HG03095 (cell line): ENCODE data around the gene NCAM2.
"Not testable (repeated sequence)": the region's sequence is repeated elsewhere in the genome, so short reads cannot be mapped to it uniquely, and the experiment has no call there.

Experiments
- ATAC-seq: cut with Tn5 transposase; IDR thresholded peaks from one replicate; pipeline ENCODE4 v1.9.1; 2021; ENCODE audit warnings: moderate library complexity; ENCODE audit not compliant: unreplicated experiment

Gene NCAM2

GRCh38 chr21:21101911-21102310, 103.7 kb downstream of the NCAM2 start:
- no peak for ATAC-seq

DNA sequence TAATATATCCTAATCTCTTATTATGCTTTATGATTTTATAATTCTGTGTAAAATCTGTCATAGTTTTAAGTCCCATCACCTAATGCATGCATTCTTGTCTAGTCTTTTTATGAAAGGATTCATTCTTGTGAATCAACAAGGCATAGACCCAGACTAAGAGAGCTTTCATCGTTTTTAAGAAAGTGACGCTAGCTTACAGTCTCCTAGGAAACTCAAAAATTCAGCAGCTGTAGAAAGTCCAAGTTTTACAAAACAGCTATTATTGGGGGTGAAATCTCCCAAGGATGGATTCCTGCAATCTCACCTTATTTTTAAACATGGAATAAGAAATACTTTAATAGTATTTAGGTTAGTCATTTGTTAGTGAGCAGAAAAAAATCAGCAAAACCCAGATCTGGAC, 104.7 kb downstream of the NCAM2 start:
- ATAC-seq = no peak

DNA sequence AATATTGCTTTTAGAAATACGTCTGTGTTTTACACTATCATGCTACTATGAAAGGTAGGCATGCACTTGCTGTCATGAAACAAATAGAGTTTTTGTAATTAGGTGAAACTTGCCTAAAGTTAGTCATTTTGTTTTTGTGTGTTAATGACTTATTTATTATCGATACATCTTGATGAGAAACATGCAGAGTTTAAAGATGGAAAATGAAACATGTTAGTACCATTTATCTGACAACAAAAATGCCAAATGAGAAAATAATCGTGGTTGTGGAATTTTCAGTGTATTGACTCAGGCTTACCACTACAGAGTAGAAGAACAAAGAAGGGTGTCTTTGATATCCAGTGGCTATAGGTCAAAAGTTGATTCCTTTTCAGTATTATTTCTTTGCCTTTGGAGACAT, 105.5 kb downstream of the NCAM2 start:
- ATAC-seq = no peak

DNA sequence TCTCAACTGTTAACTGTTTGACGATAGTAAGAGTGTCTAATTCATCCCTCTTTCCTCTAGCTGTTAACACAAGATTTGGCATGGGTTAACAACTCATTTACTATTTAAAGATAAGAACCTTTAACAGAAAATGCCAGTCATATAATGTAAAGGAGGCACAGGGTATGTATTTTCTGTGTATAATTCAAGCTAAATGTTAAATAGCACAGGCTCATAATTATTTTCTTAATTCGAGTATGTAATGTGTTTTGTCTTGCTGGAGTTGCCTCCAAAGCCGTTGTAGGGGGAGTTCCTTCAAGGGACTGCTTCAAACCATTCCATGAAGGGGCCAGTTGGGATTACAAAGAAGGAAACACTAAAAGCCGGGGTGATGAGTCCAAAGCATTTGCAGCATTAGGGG, 111.5 kb downstream of the NCAM2 start:
- no peak for ATAC-seq

DNA sequence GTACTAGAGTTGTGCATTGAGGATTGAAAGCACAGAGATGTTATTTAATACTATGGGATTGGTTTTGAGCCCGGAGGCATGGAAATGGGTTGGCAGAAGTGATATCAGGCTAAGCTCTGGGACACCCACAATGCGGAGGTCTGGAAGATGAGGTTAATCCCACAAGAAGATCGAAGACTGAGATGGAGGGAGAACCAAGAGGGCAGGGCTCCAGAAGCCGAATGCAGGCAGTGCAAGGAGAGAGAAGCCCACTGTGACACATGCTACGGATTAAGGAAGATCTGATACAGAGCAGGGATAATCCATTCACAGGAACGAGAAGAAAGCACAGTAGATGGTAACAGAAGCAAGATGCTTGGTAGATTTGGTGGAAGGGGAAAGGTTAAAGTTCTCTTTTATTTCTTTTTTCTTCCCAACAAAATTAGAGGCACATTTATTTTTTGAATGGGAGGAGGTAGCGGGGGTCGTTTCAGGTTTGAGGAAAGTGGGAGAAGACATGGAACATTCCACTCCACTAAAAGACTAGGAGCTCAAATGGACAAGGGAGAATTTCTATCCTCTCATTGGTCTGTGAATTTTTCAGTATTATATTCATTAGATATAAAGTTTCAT, 113.2 kb downstream of the NCAM2 start:
- ATAC-seq = no peak

DNA sequence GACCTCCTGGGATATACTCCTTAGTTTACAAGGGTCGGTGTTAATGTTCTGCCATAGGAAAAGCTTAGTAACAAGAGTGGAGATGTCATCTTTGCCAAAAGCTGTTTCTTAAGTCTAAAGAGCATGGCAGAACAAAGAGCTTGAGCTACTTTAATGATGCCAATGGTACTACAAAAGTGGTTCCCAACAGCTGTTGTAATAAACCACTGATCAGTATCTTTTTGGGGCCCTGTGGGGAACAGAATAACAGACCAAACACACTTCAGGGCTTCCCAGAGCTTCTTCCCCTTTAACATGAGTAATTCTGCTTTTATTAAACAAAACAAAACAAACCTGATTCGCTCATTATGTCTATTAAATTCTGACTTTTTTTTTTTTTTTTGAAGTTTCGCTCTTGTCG, 116.3 kb downstream of the NCAM2 start:
- ATAC-seq = no peak

DNA sequence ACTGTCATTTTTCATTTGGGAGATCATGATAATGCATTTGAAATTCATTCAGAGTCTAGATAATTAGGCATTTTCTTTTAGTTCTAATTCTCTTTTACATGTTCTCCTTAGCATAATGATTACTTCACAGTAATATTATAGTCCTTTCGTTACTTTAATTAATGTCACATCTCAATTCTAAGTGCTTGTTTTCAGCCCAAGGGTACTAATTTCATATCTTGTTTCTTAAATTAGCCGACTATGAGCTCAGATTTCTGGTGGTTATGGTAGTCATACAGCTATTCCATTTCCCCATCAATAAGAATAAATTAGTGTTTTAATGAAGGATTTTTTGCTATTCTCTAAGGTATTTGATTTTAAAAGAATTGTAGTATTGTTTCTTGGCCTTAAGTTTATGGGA, 120.9 kb downstream of the NCAM2 start:
- no peak for ATAC-seq

DNA sequence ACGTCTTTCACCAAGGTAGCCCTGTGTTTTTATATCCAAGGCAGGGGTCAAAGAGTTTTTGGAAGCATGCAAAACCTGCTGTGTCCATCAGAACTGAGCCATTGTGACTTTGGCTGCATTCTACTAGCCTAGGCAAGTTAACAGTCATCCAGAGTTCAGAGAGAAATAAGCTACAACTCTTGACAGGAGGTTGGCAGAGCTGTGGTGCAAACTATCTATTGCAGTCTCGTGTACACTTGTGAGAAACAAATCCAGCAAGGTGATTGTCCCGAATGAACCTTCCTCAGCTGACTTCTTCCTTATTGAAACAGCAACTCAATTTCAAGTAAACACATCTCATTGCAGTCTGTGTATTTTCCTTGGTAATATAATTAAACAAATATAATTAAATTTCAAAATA, 124.5 kb downstream of the NCAM2 start:
- ATAC-seq = no peak

- no peak for ATAC-seq
Measured at GRCh38 chr21:21132390-21132789, 134.2 kb downstream of the NCAM2 start.

GRCh38 chr21:21137986-21138385, 139.8 kb downstream of the NCAM2 start:
- no peak for ATAC-seq

DNA sequence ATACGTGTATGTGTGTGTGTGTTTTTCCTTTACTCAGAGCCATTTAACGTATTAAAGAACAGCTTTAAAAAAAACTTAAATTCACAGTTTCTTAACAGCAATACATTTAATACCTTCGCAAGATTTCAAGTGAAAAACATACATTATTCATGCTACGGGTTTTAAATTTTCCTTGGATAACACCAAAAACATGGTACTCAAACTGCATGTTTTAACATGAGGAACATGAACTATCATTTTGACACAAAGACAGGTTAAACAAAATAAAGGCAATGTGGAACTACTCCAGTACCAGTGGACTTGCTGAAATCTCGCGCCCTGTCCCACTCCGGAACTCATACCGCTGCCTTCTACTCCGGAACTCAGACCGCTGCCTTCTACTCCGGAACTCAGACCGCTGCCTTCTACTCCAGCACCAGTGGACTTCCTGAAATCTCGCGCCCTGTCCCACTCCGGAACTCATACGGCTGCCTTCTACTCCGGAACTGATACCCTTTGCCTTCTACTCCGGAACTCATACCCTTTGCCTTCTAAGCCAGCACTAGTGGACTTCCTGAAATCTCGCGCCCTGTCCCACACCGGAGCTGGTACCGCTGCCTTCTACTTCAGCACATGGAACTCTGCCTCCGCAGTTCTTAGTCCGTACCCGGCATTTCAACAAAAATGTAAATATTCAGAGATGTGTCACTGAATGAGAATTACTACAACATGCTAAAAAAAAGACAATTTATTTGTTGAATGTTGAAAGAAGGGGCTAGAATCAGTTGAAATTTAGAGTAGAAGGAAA, 148.6 kb downstream of the NCAM2 start:
- ATAC-seq = no peak

DNA sequence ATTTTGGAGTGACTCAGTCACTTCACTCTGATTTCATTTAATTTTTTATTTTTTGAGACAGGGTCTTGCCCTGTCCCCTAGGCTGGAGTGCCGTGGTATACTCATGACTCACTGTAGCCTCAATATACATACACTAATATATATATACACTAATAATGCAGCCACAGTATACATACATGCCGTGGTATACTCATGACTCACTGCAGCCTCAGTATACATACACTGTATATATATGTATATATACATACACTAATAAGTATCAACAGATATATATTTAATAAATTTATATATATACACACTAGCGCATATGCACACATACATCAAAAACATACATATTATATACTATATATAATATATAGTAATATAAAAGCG, 149.2 kb downstream of the NCAM2 start:
- no peak for ATAC-seq

DNA sequence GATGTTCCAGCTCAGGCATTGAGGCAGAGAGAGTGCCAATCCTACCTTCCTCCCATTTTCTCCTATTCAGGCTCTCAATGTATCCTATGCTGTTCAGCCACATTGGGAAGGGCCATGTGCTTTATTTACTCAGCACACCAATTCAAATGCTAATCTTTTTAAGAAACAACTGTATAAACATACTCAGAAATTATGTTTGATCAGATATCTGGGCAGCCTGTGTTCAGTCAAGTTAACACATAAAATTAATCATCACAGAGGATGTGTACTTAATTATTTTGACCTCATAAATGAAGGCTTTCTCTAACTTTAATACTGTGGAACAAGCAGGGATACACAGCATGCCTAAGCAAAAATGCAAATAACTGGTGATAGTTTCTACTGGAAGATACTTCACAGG, 149.8 kb downstream of the NCAM2 start:
- no peak for ATAC-seq

GRCh38 chr21:21148514-21148913, 150.3 kb downstream of the NCAM2 start:
- ATAC-seq = no peak

GRCh38 chr21:21149445-21149844, 151.2 kb downstream of the NCAM2 start:
- ATAC-seq = not testable (repeated sequence)

DNA sequence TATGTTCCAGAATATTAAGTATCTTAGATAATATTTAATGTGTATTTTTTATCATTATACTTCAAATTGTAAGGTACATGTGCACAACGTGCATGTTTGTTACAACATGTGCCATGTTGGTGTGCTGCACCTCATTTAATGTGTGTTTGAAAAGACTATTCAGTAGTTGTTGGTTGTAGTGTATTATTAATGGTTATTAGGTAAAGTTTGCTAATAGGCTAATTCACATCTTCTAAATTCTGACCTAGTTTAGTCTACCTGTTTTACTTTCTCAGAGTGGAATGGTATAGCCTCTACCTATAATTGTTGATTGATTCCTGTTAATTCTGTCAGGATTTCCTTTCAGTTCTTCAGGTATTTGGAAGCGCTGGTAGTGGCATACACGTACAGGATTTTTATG, 153.0 kb downstream of the NCAM2 start:
- no peak for ATAC-seq

GRCh38 chr21:21156397-21156796, 158.2 kb downstream of the NCAM2 start:
- no peak for ATAC-seq

DNA sequence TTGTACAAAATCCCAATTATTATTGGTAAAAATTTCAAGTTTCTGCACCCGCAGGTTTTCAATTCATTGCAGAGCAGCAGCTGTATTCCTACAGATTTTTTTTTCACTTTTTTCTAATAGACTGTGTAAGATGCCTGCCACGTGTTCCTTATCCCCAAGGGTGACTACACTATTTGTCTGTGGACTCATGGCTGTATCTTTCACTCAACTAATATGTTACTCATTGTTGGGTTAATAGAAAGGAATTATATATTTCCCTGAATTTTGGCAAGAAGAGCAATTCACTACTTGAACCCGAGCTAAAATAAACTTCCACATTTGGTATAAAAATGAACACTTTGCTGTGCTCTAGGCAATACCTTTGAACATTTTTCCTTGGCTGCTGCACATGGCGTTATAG, 158.7 kb downstream of the NCAM2 start:
- no peak for ATAC-seq

GRCh38 chr21:21158376-21158918, 160.2 kb downstream of the NCAM2 start:
- no peak for ATAC-seq

- ATAC-seq = no peak
Measured at GRCh38 chr21:21159253-21159899, 161.2 kb downstream of the NCAM2 start.

DNA sequence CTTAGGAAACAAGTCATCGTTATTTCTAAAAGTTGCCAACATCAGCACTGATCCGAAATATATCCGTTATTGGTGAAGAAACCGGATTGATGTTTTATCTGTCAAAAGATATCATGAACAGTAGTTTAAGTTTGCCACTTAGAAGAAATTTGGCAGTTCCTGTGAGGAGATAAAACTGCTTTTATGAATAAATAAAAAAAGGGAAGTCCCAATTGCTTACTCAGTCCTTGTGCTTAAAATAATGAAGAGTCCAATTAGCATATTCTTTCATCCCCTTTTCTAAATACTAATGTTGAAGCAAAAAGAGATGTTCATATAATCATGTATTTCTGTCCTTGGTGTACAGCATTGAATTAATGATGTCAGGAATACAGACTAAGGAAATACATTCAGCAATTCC, 164.6 kb downstream of the NCAM2 start:
- no peak for ATAC-seq

- ATAC-seq = peak; percentile 66
Measured at GRCh38 chr21:21163904-21164303, 165.7 kb downstream of the NCAM2 start.
